Esophagus squamous epithelium (tissue), 5 donors: Measurements from ENCODE around the gene CEP164. TPM values are rescaled to one million over a fixed set of nuclear protein-coding genes. Genes with fewer than 3 reads are reported as not detected.

Experiments
- DNase-seq: peaks from one replicate; lab custom pipeline; 2025; lab: John Stamatoyannopoulos, UW
- H3K27ac ChIP-seq, 4 donors: fragments of 200-600 bp; sonication (generic); one replicate each; pipeline ENCODE4 v1.5.1; 2016 to 2019; ENCODE audit warnings: mild to moderate bottlenecking in 1 of 4
- H3K27me3 ChIP-seq, 4 donors: fragments of 200-600 bp; sonication (generic); 1 replicate in 3 of 4; 2 replicates in 1 of 4; pipeline versions ENCODE4 v1.5.1 to v1.6.0; 2017 to 2021; ENCODE audit warnings: antibody characterized with exemption in 1 of 4
- H3K36me3 ChIP-seq, 3 donors: fragments of 200-600 bp; sonication (generic); one replicate each; pipeline ENCODE4 v1.5.1; 2016 to 2019
- H3K4me1 ChIP-seq, 3 donors: fragments of 200-600 bp; sonication (generic); one replicate each; pipeline ENCODE4 v1.5.1; 2017 to 2019
- H3K4me3 ChIP-seq, 4 donors: fragments of 200-600 bp; sonication (generic); 1 replicate in 3 of 4; 2 replicates in 1 of 4; pipeline ENCODE4 v1.5.1; 2016 to 2019; ENCODE audit warnings: mild to moderate bottlenecking in 2 of 4, moderate library complexity in 1 of 4
- H3K9me3 ChIP-seq, 3 donors: fragments of 200-600 bp; sonication (generic); one replicate each; pipeline ENCODE4 v1.5.1; 2016 to 2019
- CTCF ChIP-seq, 6 experiments: fragments of 450-650 bp in 4 of 6; fragments of 200-600 bp in 2 of 6; sonication (generic) in 2 of 6; IDR thresholded peaks; one replicate each; pipeline ENCODE4 v1.5.1; 2016 to 2019; ENCODE audit warnings: antibody characterized with exemption in 6 of 6, mild to moderate bottlenecking in 4 of 6, moderate library complexity in 4 of 6
- POLR2A ChIP-seq, 4 donors: fragments of 450-650 bp; IDR thresholded peaks; one replicate each; pipeline ENCODE4 v1.6.1; 2017; ENCODE audit warnings: antibody characterized with exemption in 4 of 4, mild to moderate bottlenecking in 4 of 4, moderate library complexity in 3 of 4
- WGBS, 2 donors: methylation state at CpG; one replicate each; pipeline ENCODE4 v1.1.5; 2018; 5-methylcytosine and 5-hydroxymethylcytosine counted together
- intact Hi-C: fragments of 100-400 bp; cut with DNase I; formaldehyde crosslinking; loops from one replicate; pipeline ENCODE4 v1.15.0; 2022
- total RNA-seq, 4 donors: library from RNA; depleted of rRNA; stranded (reverse); fragments of >200 nt; gene quantifications; one replicate each; pipeline ENCODE4 v1.1.0, GENCODE V29; 2016
- donor health status: DM: yes; HTN: yes; CAD: no.

The CEP164 gene
- total RNA-seq, 4 donors from 2014 or later, result 7.3 to 20.0 (median 13.0) TPM

- H3K27me3 ChIP-seq, result no peaks in the 10 kb centered on the region
- no peaks in the 10 kb centered on the region for H3K4me1 ChIP-seq
- WGBS, 2 donors, result 89 to 93% methylated on average over 8 of the region's 8 CpGs
- TF ChIP-seq CTCF (IDR thresholded peaks at IDR 0.05) (no peak), POLR2A (IDR thresholded peaks at IDR 0.05) (no peak)
- DNase-seq, result no peak
- H3K27ac ChIP-seq, result no peak within 1 kb of the TSS
- no peaks in the 10 kb centered on the region for H3K9me3 ChIP-seq
- intact Hi-C loops, result no loop called here
- peaks cover 9 to 100% (median 9%) of the 10 kb centered on the region in 3 donors for H3K36me3 ChIP-seq
- H3K4me3 ChIP-seq, result no peak within 1 kb of the TSS
Measured at GRCh38 chr11:117290809-117291396, 36.8 kb upstream of the CEP164 start, which contains the start of gene BACE1-AS. TSS of gene BACE1-AS (plus strand) at chr11:117291346.

GRCh38 chr11:117292616-117293015 lies 35.0 kb upstream of the CEP164 start:
- H3K27me3 ChIP-seq, result no peaks in the 10 kb centered on the region
- peaks cover 0 to 91% (median 9%) of the 10 kb centered on the region in 3 donors for H3K36me3 ChIP-seq
- 85 to 100% methylated on average over 2 of the region's 2 CpGs for WGBS, 2 donors
- TF ChIP-seq CTCF (IDR thresholded peaks at IDR 0.05), result no peak
- TF ChIP-seq POLR2A (IDR thresholded peaks at IDR 0.05), result no peak
- H3K4me1 ChIP-seq, result no peaks in the 10 kb centered on the region
- intact Hi-C loops, result no loop called here
- DNase-seq, result no peak
- no peak overlapping the region for H3K27ac ChIP-seq
- no peaks in the 10 kb centered on the region for H3K9me3 ChIP-seq
- H3K4me3 ChIP-seq, result no peak overlapping the region

- WGBS, 2 donors, result 75 to 81% methylated on average over 8 to 9 of the region's 9 CpGs
- DNase-seq, result no peak
- Histone ChIP-seq H3K27ac (no peak overlapping the region), H3K4me1 (peaks cover 0 to 10% (median 5%) of the 10 kb centered on the region in 3 donors), H3K36me3 (peaks cover 0 to 61% (median 3%) of the 10 kb centered on the region in 3 donors), H3K9me3 (no peaks in the 10 kb centered on the region), H3K4me3 (no peak overlapping the region), H3K27me3 (no peaks in the 10 kb centered on the region)
- TF ChIP-seq CTCF (IDR thresholded peaks at IDR 0.05), result no peak
- no peak for TF ChIP-seq POLR2A (IDR thresholded peaks at IDR 0.05)
- intact Hi-C loops, result no loop called here
Measured at GRCh38 chr11:117295438-117296137, 32.1 kb upstream of the CEP164 start.

- no peak overlapping the region for H3K4me3 ChIP-seq
- DNase-seq, result no peak
- peaks cover 0 to 48% (median 3%) of the 10 kb centered on the region in 3 donors for H3K36me3 ChIP-seq
- no peaks in the 10 kb centered on the region for H3K27me3 ChIP-seq
- intact Hi-C loops, result no loop called here
- WGBS, 2 donors, result 66 to 90% methylated on average over 4 to 5 of the region's 6 CpGs
- peaks cover 0 to 11% (median 5%) of the 10 kb centered on the region in 3 donors for H3K4me1 ChIP-seq
- H3K27ac ChIP-seq, result no peak overlapping the region
- no peak for TF ChIP-seq CTCF (IDR thresholded peaks at IDR 0.05)
- TF ChIP-seq POLR2A (IDR thresholded peaks at IDR 0.05), result no peak
- H3K9me3 ChIP-seq, result no peaks in the 10 kb centered on the region
Measured at GRCh38 chr11:117296881-117297280, 30.8 kb upstream of the CEP164 start.

GRCh38 chr11:117298195-117298594 lies 29.5 kb upstream of the CEP164 start:
- H3K4me1 ChIP-seq, result peaks cover 0 to 11% (median 5%) of the 10 kb centered on the region in 3 donors
- H3K27ac ChIP-seq, result no peak overlapping the region
- TF ChIP-seq CTCF (IDR thresholded peaks at IDR 0.05) (no peak), POLR2A (IDR thresholded peaks at IDR 0.05) (no peak)
- peaks cover 0 to 35% (median 3%) of the 10 kb centered on the region in 3 donors for H3K36me3 ChIP-seq
- WGBS, 2 donors, result 91 to 92% methylated on average over 8 of the region's 8 CpGs
- no peak overlapping the region for H3K4me3 ChIP-seq
- no peak for DNase-seq
- intact Hi-C loops, result no loop called here
- H3K27me3 ChIP-seq, result no peaks in the 10 kb centered on the region
- H3K9me3 ChIP-seq, result no peaks in the 10 kb centered on the region
